ENCODE measurements around the gene UPF1. TPM values are rescaled to one million over a fixed set of nuclear protein-coding genes. Genes with fewer than 3 reads are reported as not detected.

UPF1 gene
- total and polyA plus RNA-seq, 2 of the 13 experiments (the other 11 are each of a cell fraction or from before 2014, with no cell fraction given), result 16.9 to 41.8 TPM

GRCh38 chr19:18804643-18805042 lies 27.1 kb upstream of the UPF1 start:
- Histone ChIP-seq H2AFZ (ENCODE audit: low read length) (no peak overlapping the region), H3K9ac (ENCODE audit: insufficient read depth, low read depth, low read length) (no peak overlapping the region; the same call in 1 of the 2 replicates), H3K9me3 (ENCODE audit: low read length) (no peaks in the 10 kb centered on the region), H3K27ac (ENCODE audit: extremely low read length, insufficient read depth, low read length) (no peak overlapping the region), H4K20me1 (ENCODE audit: insufficient read depth, low read length) (no peaks in the 10 kb centered on the region), H3K4me1 (ENCODE audit: insufficient read depth, low read length) (peaks cover 57% of the 10 kb centered on the region), H3K79me2 (ENCODE audit: insufficient read depth, low read length) (no peaks in the 10 kb centered on the region), H3K36me3 (replicated peaks in 1 of 2; ENCODE audit: control insufficient read depth in 1 of 2, insufficient read depth in 2 of 2, low read length in 2 of 2) (no peaks in the 10 kb centered on the region), H3K4me2 (ENCODE audit: low read depth, low read length) (peak overlapping the region; percentile 61), H3K4me3 (replicated peaks in 1 of 3; ENCODE audit: insufficient read depth in 1 of 3, low read depth in 2 of 3, low read length in 3 of 3) (peak overlapping the region in 1 of 3 experiments; percentile 39; a peak in 1 of 6 replicates), H3K27me3 (ENCODE audit: control insufficient read depth in 1 of 2, insufficient read depth in 2 of 2, low read length in 2 of 2) (peaks cover 2 to 21% of the 10 kb centered on the region in 2 experiments; a peak in 3 of 5 replicates)
- no TSS peak for BruUV-seq (replicated peaks)
- no peak for DNase-seq (ENCODE audit: low spot score)
- TF ChIP-seq ZNF629 (CRISPR knock-in tag; conservative IDR thresholded peaks at IDR 0.05), result no peak
- TF ChIP-seq ZNF687 (CRISPR knock-in tag; IDR thresholded peaks at IDR 0.05), result peak; percentile 29; the same call in 1 of the 2 replicates
- TF ChIP-seq PHF8 (CRISPR knock-in tag; IDR thresholded peaks at IDR 0.05), result peak; percentile 8; the same call in 1 of the 2 replicates
- TF ChIP-seq RARA (CRISPR knock-in tag; IDR thresholded peaks at IDR 0.05), result peak; percentile 66
- TF ChIP-seq PCBP1 (IDR thresholded peaks at IDR 0.05; ENCODE audit: borderline replicate concordance, low read depth, low read length), result 0 out of 2 replicates have a peak, but pooled peaks have one; percentile 4
- TF ChIP-seq ZNF232 (CRISPR knock-in tag; IDR thresholded peaks at IDR 0.05; ENCODE audit: borderline replicate concordance), result no peak
- TF ChIP-seq HDAC2 (CRISPR knock-in tag; IDR thresholded peaks at IDR 0.05), result 0 out of 2 replicates have a peak, but pooled peaks have one; percentile 7
- TF ChIP-seq SKI (IDR thresholded peaks at IDR 0.05; ENCODE audit: partially characterized antibody), result peak; percentile 73
- peak; percentile 72; the same call in 1 of the 2 replicates for TF ChIP-seq MTERF4 (CRISPR knock-in tag; IDR thresholded peaks at IDR 0.05)
- 0 out of 2 replicates have a peak, but pooled peaks have one; percentile 28 for TF ChIP-seq ZNF430 (CRISPR knock-in tag; IDR thresholded peaks at IDR 0.05)
- ATAC-seq, result peak; percentile 7
- ChIA-PET CTCF (ENCODE audit: low intra/inter-chr PET ratio, low total read pairs) (no interaction called here), POLR2A (no interaction called here)
- WGBS (ENCODE audit: low lambda C conversion rate), result 13% methylated on average over 7 of the region's 8 CpGs
- intact Hi-C loops (cut with micrococcal nuclease; ENCODE audit: unreplicated experiment), result no loop called here
- no peak for FAIRE-seq
- in situ Hi-C loops (cut with HindIII; ENCODE audit: extremely low pct_ligation_motif_present, low pct_unique_long_range_greater_than_20kb), result no loop called here

Measured in HepG2 (cell line).